Measurements from ENCODE around the gene ZBTB8OS. TPM values are rescaled to one million over a fixed set of nuclear protein-coding genes. Genes with fewer than 3 reads are reported as not detected.

Gene ZBTB8OS
- total and polyA plus RNA-seq, 8 donors, result 36.0 to 45.0 (median 38.3) TPM

Other genes with a start within 250 kb of the ZBTB8OS start
- under 1 TPM; 0.03 TPM for gene ZBTB8B, start 185.5 kb downstream of the ZBTB8OS start, total RNA-seq
- 1 to 10 TPM; 1.3 to 2.0 (median 1.6) TPM for gene ZBTB8B, start 185.5 kb downstream of the ZBTB8OS start, polyA plus RNA-seq (ENCODE audit: insufficient read length in 6 of 6)
- gene ZBTB8A, start 111.1 kb downstream of the ZBTB8OS start, total RNA-seq, result 1 to 10 TPM; 8.6 to 9.8 TPM
- 10 to 100 TPM; 13.4 to 17.3 (median 14.9) TPM for gene ZBTB8A, start 111.1 kb downstream of the ZBTB8OS start, polyA plus RNA-seq (ENCODE audit: insufficient read length in 6 of 6)
- 100 to 1,000 TPM; 166 to 176 TPM for gene RBBP4, start 658 bp upstream of the ZBTB8OS start, total RNA-seq
- gene RBBP4, start 658 bp upstream of the ZBTB8OS start, polyA plus RNA-seq (ENCODE audit: insufficient read length in 6 of 6), result 100 to 1,000 TPM; 287 to 333 (median 309) TPM
- gene SYNC, start 52.2 kb upstream of the ZBTB8OS start, total RNA-seq, result 10 to 100 TPM; 11.9 to 19.9 TPM
- gene SYNC, start 52.2 kb upstream of the ZBTB8OS start, polyA plus RNA-seq (ENCODE audit: insufficient read length in 6 of 6), result 1 to 10 TPM; 3.1 to 5.8 (median 4.4) TPM
- gene YARS1, start 166.8 kb upstream of the ZBTB8OS start, total RNA-seq, result 100 to 1,000 TPM in 1 of 2 donors, 10 to 100 TPM in 1; 80.7 to 126 TPM
- 10 to 100 TPM; 68.8 to 86.4 (median 76.5) TPM for gene YARS1, start 166.8 kb upstream of the ZBTB8OS start, polyA plus RNA-seq (ENCODE audit: insufficient read length in 6 of 6)
- gene S100PBP, start 167.1 kb upstream of the ZBTB8OS start, total RNA-seq, result 10 to 100 TPM; 32.3 to 35.0 TPM
- 10 to 100 TPM; 47.2 to 56.5 (median 53.8) TPM for gene S100PBP, start 167.1 kb upstream of the ZBTB8OS start, polyA plus RNA-seq (ENCODE audit: insufficient read length in 6 of 6)
- gene FNDC5, start 220.4 kb upstream of the ZBTB8OS start, total RNA-seq, result 1 to 10 TPM in 1 of 2 donors, not detected in 1; 4.6 TPM
- 10 to 100 TPM in 3 of 6 donors, 1 to 10 TPM in 3; 7.7 to 13.3 (median 10.3) TPM for gene FNDC5, start 220.4 kb upstream of the ZBTB8OS start, polyA plus RNA-seq (ENCODE audit: insufficient read length in 6 of 6)
- gene HPCA, start 235.9 kb upstream of the ZBTB8OS start, total RNA-seq, result under 1 TPM in 1 of 2 donors, not detected in 1; 0.35 TPM
- gene HPCA, start 235.9 kb upstream of the ZBTB8OS start, polyA plus RNA-seq (ENCODE audit: insufficient read length in 6 of 6), result under 1 TPM; 0.16 to 0.61 (median 0.37) TPM

All from left lung (tissue), 8 donors.